C4-2B (cell line): ENCODE results near the gene MAGEB3.
"Not testable (repeated sequence)": the region's sequence is repeated elsewhere in the genome, so short reads cannot be mapped to it uniquely, and the experiment has no call there.

ENCODE experiments used
- H3K27ac ChIP-seq: fragments of 450-650 bp; 2 replicates; pipeline ENCODE4 v1.5.1; 2017
- CTCF ChIP-seq: fragments of 450-650 bp; conservative IDR thresholded peaks from 2 replicates; pipeline ENCODE4 v1.5.1; 2017; ENCODE audit warnings: mild to moderate bottlenecking
- ZFX ChIP-seq: fragments of 450-650 bp; IDR thresholded peaks from 2 replicates; pipeline ENCODE4 v1.6.1; 2017

The MAGEB3 gene

GRCh38 chrX:30230395-30230794 is at the start of gene MAGEB3:
MAGEB3 (plus strand) TSS chrX:30230657; CDS start chrX:30235925, 5,268 bp downstream.
- H3K27ac ChIP-seq = no peak within 1 kb of the TSS
- TF ChIP-seq CTCF (no peak), ZFX (no peak)

GRCh38 chrX:30181353-30181752 is 49.1 kb upstream of the MAGEB3 start:
- TF ChIP-seq CTCF (no peak), ZFX (no peak)
- H3K27ac ChIP-seq = no peak overlapping the region

- H3K27ac ChIP-seq = no peak overlapping the region
- no peak for TF ChIP-seq ZFX
- TF ChIP-seq CTCF = no peak
These were observed 46.9 kb upstream of the MAGEB3 start for GRCh38 chrX:30183554-30183953.

GRCh38 chrX:30190426-30190825 is 40.0 kb upstream of the MAGEB3 start:
- no peak for TF ChIP-seq CTCF
- TF ChIP-seq ZFX = no peak
- no peak overlapping the region for H3K27ac ChIP-seq

- not testable (repeated sequence) for H3K27ac ChIP-seq
These were observed 36.5 kb upstream of the MAGEB3 start for GRCh38 chrX:30193910-30194309.

- H3K27ac ChIP-seq = no peak overlapping the region
- TF ChIP-seq ZFX = no peak
- peak; percentile 49 for TF ChIP-seq CTCF
These were observed 34.1 kb upstream of the MAGEB3 start for GRCh38 chrX:30196322-30196721.

GRCh38 chrX:30212172-30212571 is 18.3 kb upstream of the MAGEB3 start:
- TF ChIP-seq CTCF = no peak
- TF ChIP-seq ZFX = no peak
- no peak overlapping the region for H3K27ac ChIP-seq

- TF ChIP-seq ZFX (no peak), CTCF (no peak; the same call in 1 of the 2 replicates)
- no peak within 1 kb of the TSS for H3K27ac ChIP-seq
These were observed 15.1 kb upstream of the MAGEB3 start, which contains the start of gene MAGEB2 for GRCh38 chrX:30215357-30215843. MAGEB2 (plus strand) TSS chrX:30215563; CDS start chrX:30218581, 3,018 bp downstream.
